Neural progenitor cell (in vitro differentiated cells): ENCODE data around the gene RARS1.

Experiments used
- EZH2 ChIP-seq: fragments of 200-600 bp; sonication (generic); IDR thresholded peaks from 2 replicates; pipeline ENCODE4 v1.6.1; 2017; ENCODE audit warnings: antibody characterized with exemption, mild to moderate bottlenecking, moderate library complexity
- EZH2phosphoT487 ChIP-seq: fragments of 200-600 bp; sonication (generic); IDR thresholded peaks from 2 replicates; pipeline ENCODE4 v1.6.1; 2017; ENCODE audit warnings: antibody characterized with exemption
- TF ChIP-seq, protein P1 (sequence below): fragments of 200-600 bp; sonication (generic); IDR thresholded peaks from 2 replicates; pipeline ENCODE4 v1.5.1; 2017; ENCODE audit warnings: antibody characterized with exemption, mild to moderate bottlenecking

DNA sequence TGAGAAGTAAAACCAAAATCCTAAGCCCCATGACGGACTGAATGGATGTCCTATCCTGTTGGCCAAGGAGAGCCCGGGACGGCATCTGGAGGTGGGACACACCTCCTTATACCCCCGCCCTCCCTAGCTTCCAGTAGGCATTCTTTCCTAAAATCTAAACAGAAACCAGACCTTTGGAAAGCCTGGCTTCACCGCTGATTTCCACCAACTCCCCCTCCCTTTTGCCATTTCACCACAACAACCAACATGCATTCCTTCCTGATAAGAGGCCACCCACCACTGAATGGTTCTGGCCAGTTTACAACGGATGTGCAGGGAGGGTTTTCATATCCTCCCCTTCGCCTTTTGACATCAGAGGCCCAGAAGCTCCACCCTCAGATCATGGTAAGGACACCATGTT is 9.2 kb upstream of the RARS1 start:
- TF ChIP-seq, protein P1, sequence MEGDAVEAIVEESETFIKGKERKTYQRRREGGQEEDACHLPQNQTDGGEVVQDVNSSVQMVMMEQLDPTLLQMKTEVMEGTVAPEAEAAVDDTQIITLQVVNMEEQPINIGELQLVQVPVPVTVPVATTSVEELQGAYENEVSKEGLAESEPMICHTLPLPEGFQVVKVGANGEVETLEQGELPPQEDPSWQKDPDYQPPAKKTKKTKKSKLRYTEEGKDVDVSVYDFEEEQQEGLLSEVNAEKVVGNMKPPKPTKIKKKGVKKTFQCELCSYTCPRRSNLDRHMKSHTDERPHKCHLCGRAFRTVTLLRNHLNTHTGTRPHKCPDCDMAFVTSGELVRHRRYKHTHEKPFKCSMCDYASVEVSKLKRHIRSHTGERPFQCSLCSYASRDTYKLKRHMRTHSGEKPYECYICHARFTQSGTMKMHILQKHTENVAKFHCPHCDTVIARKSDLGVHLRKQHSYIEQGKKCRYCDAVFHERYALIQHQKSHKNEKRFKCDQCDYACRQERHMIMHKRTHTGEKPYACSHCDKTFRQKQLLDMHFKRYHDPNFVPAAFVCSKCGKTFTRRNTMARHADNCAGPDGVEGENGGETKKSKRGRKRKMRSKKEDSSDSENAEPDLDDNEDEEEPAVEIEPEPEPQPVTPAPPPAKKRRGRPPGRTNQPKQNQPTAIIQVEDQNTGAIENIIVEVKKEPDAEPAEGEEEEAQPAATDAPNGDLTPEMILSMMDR, result no peak
- no peak for TF ChIP-seq EZH2
- TF ChIP-seq EZH2phosphoT487, result no peak
